Measurements from ENCODE around the gene ASB6. TPM values are rescaled to one million over a fixed set of nuclear protein-coding genes. Genes with fewer than 3 reads are reported as not detected.
A peak's percentile ranks its signal among the peaks of the same experiment; 100 is the strongest.

Gene ASB6
- total RNA-seq, 1 donor from 2014 or later = 4.2 TPM

DNA sequence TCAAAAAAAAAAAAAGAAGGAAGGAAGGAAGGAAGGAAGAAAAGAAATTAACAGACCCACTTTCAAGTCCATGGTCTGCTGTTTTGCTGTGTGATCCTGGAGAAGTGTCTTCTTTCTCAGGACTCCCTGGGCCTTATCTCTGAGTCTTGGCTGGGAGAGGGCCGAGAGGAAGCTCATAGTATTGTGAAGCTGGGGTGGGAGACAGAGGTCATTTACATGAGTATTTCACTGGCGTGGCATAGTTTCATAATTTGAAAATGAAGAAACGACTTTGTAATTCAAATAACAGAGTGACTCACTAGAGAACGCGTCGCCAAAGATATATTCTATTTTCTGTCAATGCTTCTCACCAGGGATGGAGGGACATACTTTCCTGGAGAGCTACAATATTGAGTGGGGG lies 18.6 kb downstream of the ASB6 start:
- Histone ChIP-seq H3K4me1 (ENCODE audit: control insufficient read depth in 3 of 3, insufficient read depth in 3 of 3, low read length in 3 of 3) (peaks cover 28 to 35% (median 34%) of the 10 kb centered on the region in 3 donors), H3K27ac (ENCODE audit: low read depth, low read length) (no peak overlapping the region), H3K36me3 (ENCODE audit: control insufficient read depth in 3 of 3, insufficient read depth in 3 of 3, low read length in 3 of 3) (peaks cover 0 to 4% (median 0%) of the 10 kb centered on the region in 3 donors), H3K4me3 (ENCODE audit: low read length in 3 of 3) (no peak overlapping the region), H3K27me3 (ENCODE audit: control insufficient read depth in 3 of 3, insufficient read depth in 3 of 3, low read length in 3 of 3) (peaks cover 4 to 21% (median 19%) of the 10 kb centered on the region in 3 donors), H3K9me3 (ENCODE audit: control insufficient read depth in 3 of 3, low read length in 3 of 3) (no peaks in the 10 kb centered on the region), H3K9ac (ENCODE audit: low read depth in 1 of 3, low read length in 3 of 3) (no peak overlapping the region)

DNA sequence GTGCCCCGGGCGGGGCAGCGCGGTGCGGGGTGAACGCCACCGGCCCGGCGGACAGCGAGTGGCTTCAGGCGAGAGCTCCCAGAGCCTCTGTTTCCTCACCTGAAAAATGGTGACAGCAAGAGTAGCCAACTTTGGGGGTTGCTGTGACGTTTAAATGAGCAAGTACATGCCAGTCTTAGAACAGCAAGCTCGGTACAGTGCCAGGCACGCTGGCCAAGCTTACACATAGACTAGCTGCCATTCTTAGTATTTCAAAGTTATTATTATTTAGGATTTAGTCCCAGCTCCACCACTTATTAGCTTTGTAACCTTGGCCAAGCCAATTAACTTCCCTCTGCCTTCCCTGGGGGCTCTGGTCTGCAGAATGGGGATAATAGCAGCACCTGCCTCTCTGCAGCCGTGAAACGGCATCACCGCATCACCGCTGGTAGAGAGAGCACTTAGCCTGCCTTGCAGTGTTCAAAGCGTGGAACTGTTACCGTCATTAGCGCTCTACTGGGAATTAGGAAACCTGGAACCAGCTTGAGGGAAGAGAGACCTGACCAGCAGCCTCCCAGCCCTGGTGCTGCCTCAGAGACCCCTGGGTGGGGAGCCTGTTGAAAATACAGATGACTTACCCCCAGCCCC lies 21.2 kb downstream of the ASB6 start, which contains the start of gene C9orf50:
TSS of gene C9orf50 (minus strand) at position 433 of the 627 bp plus-strand sequence. CDS start 527 bp downstream, outside the sequence.
- no peak within 1 kb of the TSS for H3K27ac ChIP-seq (ENCODE audit: low read depth, low read length)
- H3K27me3 ChIP-seq (ENCODE audit: control insufficient read depth in 3 of 3, insufficient read depth in 3 of 3, low read length in 3 of 3) = peaks cover 4 to 21% (median 19%) of the 10 kb centered on the region in 3 donors
- peak within 1 kb of the TSS; percentile 14 to 70 (median 51) for H3K9ac ChIP-seq (ENCODE audit: low read depth in 1 of 3, low read length in 3 of 3)

DNA sequence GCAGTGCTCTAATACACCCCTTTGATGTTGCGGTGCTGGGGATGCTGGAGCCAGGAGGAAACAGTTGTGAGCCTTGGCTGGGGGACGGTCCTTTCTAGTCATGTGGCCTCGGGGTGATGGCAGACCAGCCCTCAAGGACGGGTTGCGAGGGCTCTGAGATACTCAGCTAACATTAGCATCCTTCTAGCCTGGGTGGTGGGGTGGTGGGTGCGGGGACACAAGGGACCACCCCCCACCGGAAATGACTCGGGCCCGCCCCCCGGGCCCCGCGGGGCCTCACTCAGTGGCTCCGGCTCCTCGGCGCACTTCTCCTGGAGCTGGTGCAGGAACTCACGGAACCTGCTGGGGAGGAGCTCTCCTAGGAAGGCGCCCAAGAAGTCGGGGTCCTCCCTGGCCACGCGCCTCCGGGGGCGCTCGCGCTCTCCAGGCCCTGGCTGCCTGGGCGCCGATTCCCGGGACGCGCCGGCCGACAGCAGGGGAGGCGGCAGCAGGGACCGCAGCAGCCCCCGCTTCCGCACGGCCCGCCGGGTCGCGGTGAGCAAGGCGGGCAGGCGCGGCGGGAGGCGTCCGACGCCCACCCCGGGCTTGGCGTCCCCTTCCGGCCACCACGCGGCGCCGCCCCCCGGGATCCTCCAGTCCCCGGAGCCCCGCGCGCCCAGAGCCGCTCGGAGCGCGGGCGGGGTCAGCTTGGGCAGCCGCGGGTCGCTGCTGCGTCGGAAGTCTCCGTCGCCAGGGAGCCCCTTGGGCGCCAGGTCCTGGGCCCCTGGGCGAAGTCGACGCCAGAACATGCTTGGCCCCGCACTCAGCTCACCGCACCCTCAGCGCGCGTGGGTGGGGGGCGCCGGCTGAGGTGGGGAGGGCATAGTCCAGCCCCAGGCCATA lies 21.9 kb downstream of the ASB6 start:
- H3K27ac ChIP-seq (ENCODE audit: low read depth, low read length) = no peak overlapping the region
- H3K27me3 ChIP-seq (ENCODE audit: control insufficient read depth in 3 of 3, insufficient read depth in 3 of 3, low read length in 3 of 3) = peaks cover 4 to 22% (median 21%) of the 10 kb centered on the region in 3 donors
- no peaks in the 10 kb centered on the region for H3K36me3 ChIP-seq (ENCODE audit: control insufficient read depth in 3 of 3, insufficient read depth in 3 of 3, low read length in 3 of 3)
- H3K9me3 ChIP-seq (ENCODE audit: control insufficient read depth in 3 of 3, low read length in 3 of 3) = no peaks in the 10 kb centered on the region
- peaks cover 7 to 14% (median 12%) of the 10 kb centered on the region in 3 donors for H3K4me1 ChIP-seq (ENCODE audit: control insufficient read depth in 3 of 3, insufficient read depth in 3 of 3, low read length in 3 of 3)
- peak overlapping the region; percentile 7 to 58 (median 43) for H3K4me3 ChIP-seq (ENCODE audit: low read length in 3 of 3)
- H3K9ac ChIP-seq (ENCODE audit: low read depth in 1 of 3, low read length in 3 of 3) = peak overlapping the region; percentile 14 to 70 (median 51)

More for the DNA sequence above, 21.2 kb downstream of the ASB6 start, which contains the start of gene C9orf50:
- peaks cover 9 to 14% (median 12%) of the 10 kb centered on the region in 3 donors for H3K4me1 ChIP-seq (ENCODE audit: control insufficient read depth in 3 of 3, insufficient read depth in 3 of 3, low read length in 3 of 3)
- H3K9me3 ChIP-seq (ENCODE audit: control insufficient read depth in 3 of 3, low read length in 3 of 3) = no peaks in the 10 kb centered on the region
- H3K4me3 ChIP-seq (ENCODE audit: low read length in 3 of 3) = peak within 1 kb of the TSS; percentile 7 to 58 (median 43)
- no peaks in the 10 kb centered on the region for H3K36me3 ChIP-seq (ENCODE audit: control insufficient read depth in 3 of 3, insufficient read depth in 3 of 3, low read length in 3 of 3)

DNA sequence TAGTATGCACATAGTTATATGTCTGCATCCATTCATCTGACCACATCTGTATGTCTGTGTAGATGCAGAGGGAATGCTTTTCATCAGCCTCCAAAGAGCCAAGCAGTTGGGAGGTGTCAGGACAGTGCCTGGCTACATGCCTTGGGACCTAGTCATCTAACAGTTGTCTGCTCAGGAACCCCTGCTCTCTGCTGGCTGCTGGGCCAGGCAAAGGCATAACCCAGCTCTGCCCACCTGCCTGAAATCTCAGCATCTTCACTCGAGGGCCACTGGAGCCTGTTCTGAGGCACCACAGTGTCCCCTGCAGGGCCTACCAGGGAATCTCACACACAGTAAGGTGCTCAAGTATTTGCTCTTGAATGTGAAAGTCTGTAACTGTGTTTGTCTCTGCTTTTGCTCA lies 24.8 kb downstream of the ASB6 start:
- Histone ChIP-seq H3K27me3 (ENCODE audit: control insufficient read depth in 3 of 3, insufficient read depth in 3 of 3, low read length in 3 of 3) (peaks cover 4 to 22% (median 21%) of the 10 kb centered on the region in 3 donors), H3K9ac (ENCODE audit: low read depth in 1 of 3, low read length in 3 of 3) (no peak overlapping the region), H3K9me3 (ENCODE audit: control insufficient read depth in 3 of 3, low read length in 3 of 3) (no peaks in the 10 kb centered on the region), H3K27ac (ENCODE audit: low read depth, low read length) (no peak overlapping the region), H3K36me3 (ENCODE audit: control insufficient read depth in 3 of 3, insufficient read depth in 3 of 3, low read length in 3 of 3) (no peaks in the 10 kb centered on the region), H3K4me3 (ENCODE audit: low read length in 3 of 3) (no peak overlapping the region), H3K4me1 (ENCODE audit: control insufficient read depth in 3 of 3, insufficient read depth in 3 of 3, low read length in 3 of 3) (peaks cover 5 to 12% (median 12%) of the 10 kb centered on the region in 3 donors)

DNA sequence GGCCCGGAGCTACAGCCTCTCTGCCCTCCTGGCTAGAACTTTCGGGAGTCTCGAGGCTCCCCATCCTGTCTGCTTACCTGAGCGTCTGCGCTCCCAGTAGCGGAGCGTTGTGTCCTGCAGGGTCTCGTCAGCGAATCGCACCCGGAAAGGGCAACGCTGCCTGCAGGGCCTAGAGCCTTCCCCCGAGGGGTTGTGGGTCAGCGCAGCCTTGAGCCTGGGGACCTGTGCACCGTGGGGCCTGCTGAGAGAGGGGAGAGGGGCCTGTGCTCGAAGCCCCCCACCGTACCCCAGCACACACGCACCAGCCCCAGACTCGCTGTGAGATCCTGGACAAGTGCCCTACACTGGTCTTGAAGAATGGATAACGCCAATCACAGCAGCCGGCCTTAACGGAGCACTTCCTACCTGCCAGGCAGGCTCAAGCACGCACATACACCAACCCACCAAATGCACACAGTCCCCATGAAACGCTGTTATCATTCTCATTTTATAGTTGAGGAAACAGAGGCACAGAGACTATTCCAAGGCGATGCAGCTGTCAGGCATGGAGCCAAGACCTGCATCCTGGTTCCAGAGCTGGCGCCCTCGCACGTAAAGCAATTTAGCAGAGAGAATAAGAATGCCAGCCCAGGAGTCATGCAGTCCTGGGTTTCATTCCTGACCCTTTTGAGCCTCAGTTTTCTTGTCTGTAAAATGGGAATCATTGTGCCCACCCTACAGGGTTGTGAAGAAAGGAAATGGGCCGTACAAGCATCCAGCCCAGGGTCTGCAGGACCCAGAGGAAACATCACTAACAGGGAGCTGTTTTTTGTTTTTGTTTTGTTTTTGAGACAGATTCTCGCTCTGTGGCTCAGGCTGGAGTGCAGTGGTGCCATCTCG lies 26.3 kb downstream of the ASB6 start:
- H3K27me3 ChIP-seq (ENCODE audit: control insufficient read depth in 3 of 3, insufficient read depth in 3 of 3, low read length in 3 of 3) = peaks cover 4 to 16% (median 12%) of the 10 kb centered on the region in 3 donors
- H3K27ac ChIP-seq (ENCODE audit: low read depth, low read length) = no peak overlapping the region
- H3K9ac ChIP-seq (ENCODE audit: low read depth in 1 of 3, low read length in 3 of 3) = no peak overlapping the region
- H3K4me1 ChIP-seq (ENCODE audit: control insufficient read depth in 3 of 3, insufficient read depth in 3 of 3, low read length in 3 of 3) = peaks cover 11 to 19% (median 13%) of the 10 kb centered on the region in 3 donors
- no peak overlapping the region for H3K4me3 ChIP-seq (ENCODE audit: low read length in 3 of 3)
- H3K9me3 ChIP-seq (ENCODE audit: control insufficient read depth in 3 of 3, low read length in 3 of 3) = no peaks in the 10 kb centered on the region
- no peaks in the 10 kb centered on the region for H3K36me3 ChIP-seq (ENCODE audit: control insufficient read depth in 3 of 3, insufficient read depth in 3 of 3, low read length in 3 of 3)

DNA sequence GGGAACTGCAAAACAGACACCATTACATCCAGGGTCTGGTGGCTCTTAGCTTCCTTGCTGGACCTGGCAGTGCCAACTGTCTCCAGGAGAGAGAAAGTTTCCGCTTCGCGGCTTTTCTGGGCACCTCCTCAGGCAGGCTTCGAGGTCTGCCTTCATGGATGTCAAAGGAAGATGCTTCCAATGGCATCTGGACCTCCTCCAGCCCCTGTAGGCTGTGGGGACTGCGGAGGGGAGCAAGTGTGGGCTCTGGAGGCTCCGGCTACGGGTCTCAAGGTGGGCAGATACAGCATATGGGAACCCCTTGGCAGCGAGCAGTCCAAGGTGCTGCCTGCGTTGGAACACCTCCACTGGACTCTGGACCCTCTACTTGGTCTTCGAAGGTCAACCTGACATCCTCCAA lies 27.0 kb downstream of the ASB6 start:
- Histone ChIP-seq H3K27ac (ENCODE audit: low read depth, low read length) (no peak overlapping the region), H3K4me3 (ENCODE audit: low read length in 3 of 3) (no peak overlapping the region), H3K36me3 (ENCODE audit: control insufficient read depth in 3 of 3, insufficient read depth in 3 of 3, low read length in 3 of 3) (no peaks in the 10 kb centered on the region), H3K9ac (ENCODE audit: low read depth in 1 of 3, low read length in 3 of 3) (no peak overlapping the region), H3K9me3 (ENCODE audit: control insufficient read depth in 3 of 3, low read length in 3 of 3) (no peaks in the 10 kb centered on the region), H3K4me1 (ENCODE audit: control insufficient read depth in 3 of 3, insufficient read depth in 3 of 3, low read length in 3 of 3) (peaks cover 9 to 15% (median 9%) of the 10 kb centered on the region in 3 donors), H3K27me3 (ENCODE audit: control insufficient read depth in 3 of 3, insufficient read depth in 3 of 3, low read length in 3 of 3) (peaks cover 4 to 12% (median 5%) of the 10 kb centered on the region in 3 donors)

DNA sequence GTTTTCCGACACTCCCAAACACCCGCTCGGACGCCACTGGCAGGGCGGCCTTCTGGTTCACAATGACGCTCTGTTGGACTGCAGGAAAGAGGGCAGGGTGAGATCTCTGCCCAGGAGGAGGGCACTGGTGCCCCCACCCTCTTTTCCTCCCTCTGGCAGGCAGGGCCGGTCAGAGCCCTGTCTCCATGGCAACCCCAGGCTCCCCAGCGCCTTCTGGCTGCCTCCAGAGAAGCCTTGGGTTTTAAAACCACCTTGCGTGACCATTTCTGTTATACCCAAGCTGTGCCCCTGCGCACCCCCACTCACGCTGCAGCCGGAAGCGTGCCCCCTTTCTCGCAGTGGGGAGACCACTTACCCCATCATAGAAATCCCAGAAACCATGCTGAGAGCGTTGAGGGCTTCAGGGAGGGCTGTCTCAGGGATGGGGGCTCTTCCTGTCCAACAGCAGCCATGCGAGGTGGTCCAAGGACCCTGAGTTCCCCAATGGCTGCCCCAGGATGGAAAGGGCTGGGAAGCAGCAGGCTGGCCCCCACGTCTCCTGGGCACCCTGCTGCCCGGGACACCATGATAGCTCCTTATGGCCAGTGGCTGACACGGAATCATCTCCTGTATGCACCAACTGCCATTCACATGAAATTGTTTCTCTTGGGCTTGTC lies 28.3 kb downstream of the ASB6 start:
- Histone ChIP-seq H3K9ac (ENCODE audit: low read depth in 1 of 3, low read length in 3 of 3) (no peak overlapping the region), H3K27me3 (ENCODE audit: control insufficient read depth in 3 of 3, insufficient read depth in 3 of 3, low read length in 3 of 3) (peaks cover 0 to 3% (median 0%) of the 10 kb centered on the region in 3 donors), H3K36me3 (ENCODE audit: control insufficient read depth in 3 of 3, insufficient read depth in 3 of 3, low read length in 3 of 3) (no peaks in the 10 kb centered on the region), H3K4me1 (ENCODE audit: control insufficient read depth in 3 of 3, insufficient read depth in 3 of 3, low read length in 3 of 3) (peaks cover 11 to 18% (median 16%) of the 10 kb centered on the region in 3 donors), H3K4me3 (ENCODE audit: low read length in 3 of 3) (no peak overlapping the region), H3K27ac (ENCODE audit: low read depth, low read length) (no peak overlapping the region), H3K9me3 (ENCODE audit: control insufficient read depth in 3 of 3, low read length in 3 of 3) (no peaks in the 10 kb centered on the region)

DNA sequence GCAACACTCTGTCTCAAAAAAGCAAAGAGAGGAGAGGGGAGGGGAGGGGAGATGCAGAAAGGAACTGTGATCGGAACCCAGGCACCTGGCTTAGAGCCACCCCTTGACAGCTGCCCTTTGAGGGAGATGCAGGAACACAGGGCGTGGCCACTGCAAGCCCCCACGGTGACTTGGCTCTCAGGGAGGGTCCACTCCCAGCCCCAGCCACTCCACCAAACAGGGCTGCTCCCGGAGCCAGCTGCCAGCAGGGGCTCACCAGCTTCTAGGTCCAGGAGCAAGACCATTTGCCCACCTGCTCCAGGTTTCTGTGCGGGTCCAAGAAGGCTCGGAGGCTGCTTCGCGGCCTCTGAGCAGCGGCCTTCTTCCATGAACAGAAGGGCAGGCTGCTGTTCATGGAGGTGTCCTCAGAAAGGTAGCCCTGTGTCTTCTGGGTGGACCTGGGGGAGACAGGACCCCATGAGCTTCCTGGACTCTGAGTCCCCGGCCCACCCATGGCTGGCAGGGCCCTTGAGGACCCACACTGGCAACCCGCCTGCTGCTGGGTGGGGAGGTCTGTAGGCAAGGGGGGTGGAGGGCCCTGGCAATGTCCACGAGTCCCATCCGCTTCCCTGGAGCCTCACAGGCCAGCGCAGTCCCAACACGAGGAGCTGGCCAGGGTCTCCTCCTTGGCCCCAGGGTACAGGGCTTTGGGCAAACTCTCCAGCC lies 29.0 kb downstream of the ASB6 start:
- Histone ChIP-seq H3K9me3 (ENCODE audit: control insufficient read depth in 3 of 3, low read length in 3 of 3) (no peaks in the 10 kb centered on the region), H3K9ac (ENCODE audit: low read depth in 1 of 3, low read length in 3 of 3) (no peak overlapping the region), H3K36me3 (ENCODE audit: control insufficient read depth in 3 of 3, insufficient read depth in 3 of 3, low read length in 3 of 3) (no peaks in the 10 kb centered on the region), H3K27me3 (ENCODE audit: control insufficient read depth in 3 of 3, insufficient read depth in 3 of 3, low read length in 3 of 3) (peaks cover 0 to 3% (median 0%) of the 10 kb centered on the region in 3 donors), H3K4me1 (ENCODE audit: control insufficient read depth in 3 of 3, insufficient read depth in 3 of 3, low read length in 3 of 3) (peaks cover 15 to 21% (median 16%) of the 10 kb centered on the region in 3 donors), H3K4me3 (ENCODE audit: low read length in 3 of 3) (no peak overlapping the region), H3K27ac (ENCODE audit: low read depth, low read length) (no peak overlapping the region)

Data from skeletal muscle tissue (tissue), 4 donors.